ENCODE results near the gene MDGA2. TPM values are rescaled to one million over a fixed set of nuclear protein-coding genes. Genes with fewer than 3 reads are reported as not detected.

MDGA2 gene
- total RNA-seq, 2 donors from 2014 or later = 0.82 to 8.8 TPM

DNA sequence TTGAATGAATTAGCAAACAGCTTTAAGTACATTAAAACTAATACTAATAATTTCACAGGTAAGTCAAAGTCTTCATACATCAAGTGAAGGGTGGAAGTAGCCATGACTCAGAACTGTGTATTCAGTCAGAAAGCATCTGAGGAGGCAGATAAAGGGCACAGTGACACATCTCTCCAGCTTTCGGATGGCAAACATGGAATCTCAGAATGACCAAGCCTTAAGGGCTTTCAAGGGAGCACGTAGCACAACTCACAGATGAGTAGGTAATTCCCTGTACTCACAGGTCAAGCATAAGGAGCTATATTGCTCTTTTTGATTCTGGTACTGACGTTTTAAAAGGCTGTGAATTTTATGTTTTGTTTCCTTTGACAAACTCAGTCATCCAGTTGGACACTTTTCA, 56.0 kb downstream of the MDGA2 start:
- 80 to 93% methylated on average over 2 to 3 of the region's 3 CpGs for WGBS, 2 experiments (ENCODE audit: insufficient coverage in 1 of 2, insufficient read length in 1 of 2)
- H3K9me3 ChIP-seq (ENCODE audit: control insufficient read depth, low read length) = no peaks in the 10 kb centered on the region
- Mint-ChIP-seq H3K9me3 (no peaks in the 10 kb centered on the region), H3K36me3 (ENCODE audit: low read depth) (no peaks in the 10 kb centered on the region), H3K4me3 (no peak overlapping the region), H3K27me3 (ENCODE audit: insufficient read depth) (no peaks in the 10 kb centered on the region), H3K27ac (no peak overlapping the region), H3K4me1 (no peaks in the 10 kb centered on the region)
- TF ChIP-seq CTCF (conservative IDR thresholded peaks at IDR 0.05) = no peak
- no peak overlapping the region for H3K27ac ChIP-seq (ENCODE audit: low read depth, low read length)
- H3K36me3 ChIP-seq (ENCODE audit: control insufficient read depth, insufficient read depth, low read length) = no peaks in the 10 kb centered on the region
- no peaks in the 10 kb centered on the region for H3K4me1 ChIP-seq (ENCODE audit: control insufficient read depth, insufficient read depth, low read length)
- H3K4me3 ChIP-seq (ENCODE audit: low read length) = no peak overlapping the region
- H3K9ac ChIP-seq (ENCODE audit: extremely low read depth, low read length, poor library complexity, severe bottlenecking) = no peak overlapping the region
- H3K27me3 ChIP-seq (ENCODE audit: control insufficient read depth, insufficient read depth, low read length, poor library complexity, severe bottlenecking) = no peaks in the 10 kb centered on the region
- DNase-seq = no peak

DNA sequence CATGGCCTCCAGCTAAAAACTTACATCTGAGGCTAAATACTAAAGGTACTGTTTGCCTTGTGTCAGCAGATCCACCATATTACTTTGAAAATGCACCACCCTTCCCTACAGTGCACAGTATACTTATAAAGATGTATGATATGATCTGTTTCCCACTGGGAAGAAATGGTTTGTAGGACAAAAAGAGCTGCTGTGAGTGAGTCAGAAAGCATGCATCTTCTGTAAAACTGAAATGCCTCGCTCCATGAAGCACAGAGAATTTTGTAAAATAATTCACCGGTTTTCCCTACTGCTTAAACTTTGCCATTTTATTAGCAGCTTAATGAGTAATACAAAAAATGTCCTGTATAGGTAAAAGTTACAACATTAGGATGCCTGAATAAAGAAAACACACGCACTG, 68.8 kb downstream of the MDGA2 start:
- WGBS, 2 experiments (ENCODE audit: insufficient coverage in 1 of 2, insufficient read length in 1 of 2) = 91% methylated on average over 3 of the region's 3 CpGs; no CpG with 5 or more reads in 1 of the 2 experiments
- H3K36me3 Mint-ChIP-seq (ENCODE audit: low read depth) = no peaks in the 10 kb centered on the region
- no peak for DNase-seq
- Histone ChIP-seq H3K4me3 (ENCODE audit: low read length) (no peak overlapping the region), H3K27me3 (ENCODE audit: control insufficient read depth, insufficient read depth, low read length, poor library complexity, severe bottlenecking) (no peaks in the 10 kb centered on the region), H3K9ac (ENCODE audit: extremely low read depth, low read length, poor library complexity, severe bottlenecking) (no peak overlapping the region), H3K9me3 (ENCODE audit: control insufficient read depth, low read length) (no peaks in the 10 kb centered on the region), H3K36me3 (ENCODE audit: control insufficient read depth, insufficient read depth, low read length) (no peaks in the 10 kb centered on the region), H3K4me1 (ENCODE audit: control insufficient read depth, insufficient read depth, low read length) (no peaks in the 10 kb centered on the region), H3K27ac (ENCODE audit: low read depth, low read length) (no peak overlapping the region)
- no peaks in the 10 kb centered on the region for H3K4me1 Mint-ChIP-seq
- no peak overlapping the region for H3K27ac Mint-ChIP-seq
- no peak for TF ChIP-seq CTCF (conservative IDR thresholded peaks at IDR 0.05)
- no peak overlapping the region for H3K4me3 Mint-ChIP-seq
- H3K9me3 Mint-ChIP-seq = no peaks in the 10 kb centered on the region
- H3K27me3 Mint-ChIP-seq (ENCODE audit: insufficient read depth) = peaks cover 6% of the 10 kb centered on the region

GRCh38 chr14:47596860-47597259, 78.5 kb downstream of the MDGA2 start:
- Histone ChIP-seq H3K4me3 (ENCODE audit: low read length) (no peak overlapping the region), H3K9ac (ENCODE audit: extremely low read depth, low read length, poor library complexity, severe bottlenecking) (no peak overlapping the region), H3K27ac (ENCODE audit: low read depth, low read length) (no peak overlapping the region), H3K9me3 (ENCODE audit: control insufficient read depth, low read length) (no peaks in the 10 kb centered on the region), H3K27me3 (ENCODE audit: control insufficient read depth, insufficient read depth, low read length, poor library complexity, severe bottlenecking) (peaks cover 21% of the 10 kb centered on the region), H3K4me1 (ENCODE audit: control insufficient read depth, insufficient read depth, low read length) (no peaks in the 10 kb centered on the region), H3K36me3 (ENCODE audit: control insufficient read depth, insufficient read depth, low read length) (no peaks in the 10 kb centered on the region)
- no peak overlapping the region for H3K27ac Mint-ChIP-seq
- peaks cover 12% of the 10 kb centered on the region for H3K9me3 Mint-ChIP-seq
- no peaks in the 10 kb centered on the region for H3K36me3 Mint-ChIP-seq (ENCODE audit: low read depth)
- H3K4me3 Mint-ChIP-seq = no peak overlapping the region
- no peak for TF ChIP-seq CTCF (conservative IDR thresholded peaks at IDR 0.05)
- H3K4me1 Mint-ChIP-seq = no peaks in the 10 kb centered on the region
- no peak for DNase-seq
- 100% methylated on average over 1 of the region's 2 CpGs; no CpG with 5 or more reads in 1 of the 2 experiments for WGBS, 2 experiments (ENCODE audit: insufficient coverage in 1 of 2, insufficient read length in 1 of 2)
- peaks cover 13% of the 10 kb centered on the region for H3K27me3 Mint-ChIP-seq (ENCODE audit: insufficient read depth)
